HG02798 (cell line): Measurements from ENCODE around the gene ERP44.
"Not testable (repeated sequence)": the region's sequence is repeated elsewhere in the genome, so short reads cannot be mapped to it uniquely, and the experiment has no call there.

ENCODE experiments used
- ATAC-seq: cut with Tn5 transposase; IDR thresholded peaks from one replicate; pipeline ENCODE4 v1.9.1; 2021; ENCODE audit warnings: mild to moderate bottlenecking; ENCODE audit not compliant: unreplicated experiment, poor library complexity

The ERP44 gene

GRCh38 chr9:100104314-100104713 lies 5.5 kb upstream of the ERP44 start:
- ATAC-seq, result no peak

- no peak for ATAC-seq
Measured at GRCh38 chr9:100101608-100102007, 2.8 kb upstream of the ERP44 start.

- no peak for ATAC-seq
Measured at GRCh38 chr9:100100146-100100667, 1.4 kb upstream of the ERP44 start.

GRCh38 chr9:100099722-100100042 lies 882 bp upstream of the ERP44 start:
- ATAC-seq, result no peak

- ATAC-seq, result no peak
Measured at GRCh38 chr9:100098046-100098886, 534 bp downstream of the ERP44 start.

GRCh38 chr9:100096378-100096916 lies 2.4 kb downstream of the ERP44 start:
- no peak for ATAC-seq

- ATAC-seq, result not testable (repeated sequence)
Measured at GRCh38 chr9:100094411-100094810, 4.4 kb downstream of the ERP44 start.

- no peak for ATAC-seq
Measured at GRCh38 chr9:100092066-100092465, 6.7 kb downstream of the ERP44 start.

GRCh38 chr9:100091650-100092049 lies 7.2 kb downstream of the ERP44 start:
- no peak for ATAC-seq

GRCh38 chr9:100090880-100091279 lies 7.9 kb downstream of the ERP44 start:
- no peak for ATAC-seq

- ATAC-seq, result no peak
Measured at GRCh38 chr9:100088202-100088601, 10.6 kb downstream of the ERP44 start.

GRCh38 chr9:100087218-100087617 lies 11.6 kb downstream of the ERP44 start:
- no peak for ATAC-seq

GRCh38 chr9:100086097-100086635 lies 12.6 kb downstream of the ERP44 start:
- no peak for ATAC-seq

GRCh38 chr9:100084734-100085133 lies 14.1 kb downstream of the ERP44 start:
- peak; percentile 86 for ATAC-seq

GRCh38 chr9:100084128-100084453 lies 14.7 kb downstream of the ERP44 start:
- ATAC-seq, result peak; percentile 72

- peak; percentile 43 for ATAC-seq
Measured at GRCh38 chr9:100083448-100084127, 15.2 kb downstream of the ERP44 start.

GRCh38 chr9:100082782-100083181 lies 16.0 kb downstream of the ERP44 start:
- ATAC-seq, result no peak

- ATAC-seq, result not testable (repeated sequence)
Measured at GRCh38 chr9:100076256-100076655, 22.5 kb downstream of the ERP44 start.

- no peak for ATAC-seq
Measured at GRCh38 chr9:100074989-100075388, 23.8 kb downstream of the ERP44 start.

GRCh38 chr9:100074093-100074492 lies 24.7 kb downstream of the ERP44 start:
- no peak for ATAC-seq

GRCh38 chr9:100072805-100073204 lies 26.0 kb downstream of the ERP44 start:
- no peak for ATAC-seq
